IPS-20b (cell line): ENCODE data around the gene TNXB.

Experiments
- H3K27ac ChIP-seq: one replicate; pipeline ENCODE4 v1.5.1; 2013; ENCODE audit warnings: low read length
- H3K27me3 ChIP-seq: 2 replicates; pipeline ENCODE4 v1.6.1; 2013; ENCODE audit warnings: mild to moderate bottlenecking, low read length, inconsistent platforms; ENCODE audit not compliant: insufficient read depth
- H3K36me3 ChIP-seq: 2 replicates; pipeline ENCODE4 v1.6.1; 2013; ENCODE audit warnings: low read depth, mild to moderate bottlenecking, inconsistent platforms, low read length, moderate library complexity; ENCODE audit not compliant: insufficient read depth
- H3K4me1 ChIP-seq: 2 replicates; pipeline ENCODE4 v1.6.1; 2013; ENCODE audit warnings: mild to moderate bottlenecking, control low read depth, inconsistent platforms, low read length, moderate library complexity; ENCODE audit not compliant: insufficient read depth
- H3K4me3 ChIP-seq: 2 replicates; pipeline ENCODE4 v1.5.1; 2013; ENCODE audit warnings: mild to moderate bottlenecking, low read length, inconsistent platforms
- H3K9ac ChIP-seq: 2 replicates; pipeline ENCODE4 v1.6.1; 2013; ENCODE audit warnings: low read depth, mild to moderate bottlenecking, inconsistent platforms, low read length, moderate library complexity
- H3K9me3 ChIP-seq: 2 replicates; pipeline ENCODE4 v1.6.1; 2013; ENCODE audit warnings: mild to moderate bottlenecking, low read depth, low read length, inconsistent platforms; ENCODE audit not compliant: insufficient read depth

TNXB gene

GRCh38 chr6:32087574-32088486 lies 21.3 kb downstream of the TNXB start:
- Histone ChIP-seq H3K27ac (no peak overlapping the region), H3K27me3 (peaks cover 17% of the 10 kb centered on the region), H3K4me3 (peak overlapping the region; percentile 49; the same call in 1 of the 2 replicates), H3K9ac (no peak overlapping the region; the same call in 1 of the 2 replicates), H3K36me3 (no peaks in the 10 kb centered on the region), H3K9me3 (no peaks in the 10 kb centered on the region), H3K4me1 (peaks cover 4% of the 10 kb centered on the region; the same call in 1 of the 2 replicates)

- Histone ChIP-seq H3K27ac (no peak overlapping the region), H3K9me3 (no peaks in the 10 kb centered on the region), H3K36me3 (no peaks in the 10 kb centered on the region), H3K9ac (no peak overlapping the region), H3K4me1 (peaks cover 4% of the 10 kb centered on the region; the same call in 1 of the 2 replicates), H3K27me3 (peaks cover 17% of the 10 kb centered on the region), H3K4me3 (peak overlapping the region; percentile 30; the same call in 1 of the 2 replicates)
These were observed 22.2 kb downstream of the TNXB start for GRCh38 chr6:32086661-32087573.

- H3K4me3 ChIP-seq: no peak overlapping the region
- H3K9ac ChIP-seq: no peak overlapping the region
- H3K36me3 ChIP-seq: no peaks in the 10 kb centered on the region
- H3K27me3 ChIP-seq: peaks cover 17% of the 10 kb centered on the region
- H3K9me3 ChIP-seq: no peaks in the 10 kb centered on the region
- H3K27ac ChIP-seq: no peak overlapping the region
- H3K4me1 ChIP-seq: peaks cover 4% of the 10 kb centered on the region; the same call in 1 of the 2 replicates
These were observed 23.2 kb downstream of the TNXB start for GRCh38 chr6:32085759-32086459.

- peaks cover 4% of the 10 kb centered on the region; the same call in 1 of the 2 replicates for H3K4me1 ChIP-seq
- no peak overlapping the region for H3K9ac ChIP-seq
- peaks cover 17% of the 10 kb centered on the region for H3K27me3 ChIP-seq
- H3K4me3 ChIP-seq: no peak overlapping the region
- H3K9me3 ChIP-seq: no peaks in the 10 kb centered on the region
- H3K36me3 ChIP-seq: no peaks in the 10 kb centered on the region
- no peak overlapping the region for H3K27ac ChIP-seq
These were observed 24.4 kb downstream of the TNXB start for GRCh38 chr6:32084780-32085179.

- Histone ChIP-seq H3K36me3 (no peaks in the 10 kb centered on the region), H3K9ac (no peak overlapping the region), H3K4me3 (no peak overlapping the region), H3K27ac (no peak overlapping the region), H3K4me1 (peaks cover 4% of the 10 kb centered on the region; the same call in 1 of the 2 replicates), H3K27me3 (peaks cover 17% of the 10 kb centered on the region), H3K9me3 (no peaks in the 10 kb centered on the region)
These were observed 25.0 kb downstream of the TNXB start for GRCh38 chr6:32083812-32084768.

GRCh38 chr6:32082935-32083334 lies 26.2 kb downstream of the TNXB start:
- Histone ChIP-seq H3K9me3 (no peaks in the 10 kb centered on the region), H3K27me3 (peaks cover 17% of the 10 kb centered on the region), H3K27ac (no peak overlapping the region), H3K4me1 (peaks cover 4% of the 10 kb centered on the region; the same call in 1 of the 2 replicates), H3K9ac (no peak overlapping the region), H3K4me3 (no peak overlapping the region), H3K36me3 (no peaks in the 10 kb centered on the region)

- peaks cover 4% of the 10 kb centered on the region; the same call in 1 of the 2 replicates for H3K4me1 ChIP-seq
- H3K9ac ChIP-seq: no peak overlapping the region
- H3K27me3 ChIP-seq: peaks cover 17% of the 10 kb centered on the region
- no peaks in the 10 kb centered on the region for H3K36me3 ChIP-seq
- H3K27ac ChIP-seq: no peak overlapping the region
- H3K9me3 ChIP-seq: no peaks in the 10 kb centered on the region
- H3K4me3 ChIP-seq: no peak overlapping the region
These were observed 26.7 kb downstream of the TNXB start for GRCh38 chr6:32082478-32082877.

- H3K4me1 ChIP-seq: no peaks in the 10 kb centered on the region; the same call in 1 of the 2 replicates
- H3K27ac ChIP-seq: no peak overlapping the region
- H3K27me3 ChIP-seq: peaks cover 7% of the 10 kb centered on the region
- no peak overlapping the region for H3K9ac ChIP-seq
- no peak overlapping the region for H3K4me3 ChIP-seq
- H3K9me3 ChIP-seq: no peaks in the 10 kb centered on the region
- no peaks in the 10 kb centered on the region for H3K36me3 ChIP-seq
These were observed 27.8 kb downstream of the TNXB start for GRCh38 chr6:32081168-32081990.

GRCh38 chr6:32079566-32080290 lies 29.4 kb downstream of the TNXB start:
- H3K9ac ChIP-seq: no peak overlapping the region
- H3K4me1 ChIP-seq: no peaks in the 10 kb centered on the region
- no peaks in the 10 kb centered on the region for H3K36me3 ChIP-seq
- H3K27ac ChIP-seq: no peak overlapping the region
- H3K4me3 ChIP-seq: no peak overlapping the region
- no peaks in the 10 kb centered on the region for H3K27me3 ChIP-seq
- no peaks in the 10 kb centered on the region for H3K9me3 ChIP-seq
